Endothelial cell of umbilical vein (primary cell): ENCODE results near the gene H19. TPM values are rescaled to one million over a fixed set of nuclear protein-coding genes. Genes with fewer than 3 reads are reported as not detected.

ENCODE experiments used
- BruUV-seq: library from RNA; stranded (reverse); fragments of 400-500 nt; replicated peaks from 2 replicates; lab custom pipeline; 2021; lab: Mats Ljungman, UMichigan
- CTCF ChIA-PET: fragments of 300-600, 350-600 bp; sonication (Branson Sonifier 250); formaldehyde crosslinking; loops from one replicate; lab custom pipeline; 2021; ENCODE audit warnings: antibody characterized with exemption, inconsistent platforms; lab: Charles Lee
- POLR2A ChIA-PET: fragments of 300-600, 350-600 bp; sonication (Branson Sonifier 250); formaldehyde crosslinking; loops from one replicate; lab custom pipeline; 2021; ENCODE audit warnings: antibody characterized with exemption, inconsistent platforms; lab: Charles Lee
- DNase-seq: peaks from one replicate; pipeline ENCODE4 v3.0.0-alpha.2; 2011; ENCODE audit warnings: low read depth, low spot score
- FAIRE-seq: peaks from 2 replicates; lab custom pipeline; 2011; peaks lifted over from hg19 to GRCh38; lab: Jason Lieb, UNC
- H2AFZ ChIP-seq: 2 replicates; pipeline ENCODE4 v1.6.0; 2012; ENCODE audit warnings: low read depth, low read length, control low read depth, inconsistent platforms
- H3K27ac ChIP-seq: 2 replicates; pipeline ENCODE4 v1.5.1; 2011; ENCODE audit warnings: low read depth, mild to moderate bottlenecking, control low read depth, low read length, moderate library complexity; ENCODE audit not compliant: insufficient read depth
- H3K27me3 ChIP-seq, 2 experiments: 2 replicates each; pipeline versions ENCODE4 v1.6.0 to v1.6.1; 2011; ENCODE audit warnings: low read length in 2 of 2, mixed read lengths in 1 of 2; ENCODE audit not compliant: control insufficient read depth in 2 of 2, insufficient read depth in 2 of 2
- H3K36me3 ChIP-seq, 2 experiments: 2 replicates in 1 of 2; 3 replicates in 1 of 2; pipeline ENCODE4 v1.5.1; 2011; ENCODE audit warnings: low read length in 2 of 2, mild to moderate bottlenecking in 1 of 2, moderate library complexity in 1 of 2; ENCODE audit not compliant: control insufficient read depth in 2 of 2, insufficient read depth in 2 of 2; ENCODE audit errors: extremely low read depth in 1 of 2
- H3K4me1 ChIP-seq: 3 replicates; pipeline ENCODE4 v1.5.1; 2011; ENCODE audit warnings: mild to moderate bottlenecking, low read length; ENCODE audit not compliant: control insufficient read depth, insufficient read depth; ENCODE audit errors: extremely low read depth
- H3K4me2 ChIP-seq: 2 replicates; pipeline ENCODE4 v1.6.1; 2011; ENCODE audit warnings: low read length, control low read depth, mixed read lengths; ENCODE audit not compliant: insufficient read depth
- H3K4me3 ChIP-seq, 3 experiments: fragments of 200-600 bp in 1 of 3; sonication (generic), shearing (Covaris generic) in 1 of 3; replicated peaks in 1 of 3; 2 replicates each; pipeline ENCODE4 v1.5.1; 2011 to 2016; ENCODE audit warnings: control low read depth in 3 of 3, low read length in 3 of 3, mild to moderate bottlenecking in 2 of 3, inconsistent platforms in 1 of 3, low read depth in 1 of 3, moderate library complexity in 1 of 3; ENCODE audit not compliant: insufficient read depth in 1 of 3
- H3K79me2 ChIP-seq: 2 replicates; pipeline ENCODE4 v1.6.0; 2012; ENCODE audit warnings: low read length, inconsistent platforms; ENCODE audit not compliant: control insufficient read depth, insufficient read depth
- H3K9ac ChIP-seq: replicated peaks from 2 replicates; pipeline ENCODE3; 2011; ENCODE audit warnings: low read length, control low read depth; ENCODE audit not compliant: insufficient read depth; ENCODE audit errors: extremely low read depth
- H3K9me1 ChIP-seq: replicated peaks from 3 replicates; pipeline ENCODE4 v1.6.0; 2011; ENCODE audit warnings: mild to moderate bottlenecking, low read length; ENCODE audit not compliant: control insufficient read depth, insufficient read depth; ENCODE audit errors: extremely low read depth
- H3K9me3 ChIP-seq: replicated peaks from 2 replicates; pipeline ENCODE4 v1.5.1; 2012; ENCODE audit warnings: low read length, inconsistent platforms; ENCODE audit not compliant: control insufficient read depth, insufficient read depth
- H4K20me1 ChIP-seq: replicated peaks from 2 replicates; pipeline ENCODE3; 2011; ENCODE audit warnings: mild to moderate bottlenecking, low read length; ENCODE audit not compliant: control insufficient read depth, insufficient read depth; ENCODE audit errors: extremely low read depth
- EZH2 ChIP-seq: IDR thresholded peaks from 2 replicates; pipeline ENCODE4 v1.6.1; 2012; ENCODE audit warnings: borderline replicate concordance, low read depth, mild to moderate bottlenecking, moderate library complexity, low read length, inconsistent platforms; ENCODE audit not compliant: severe bottlenecking
- FOS ChIP-seq: IDR thresholded peaks from 2 replicates; pipeline ENCODE4 v1.6.1; 2011; ENCODE audit warnings: mild to moderate bottlenecking, low read length, moderate library complexity, borderline replicate concordance; ENCODE audit not compliant: insufficient read depth
- GATA2 ChIP-seq: IDR thresholded peaks from 2 replicates; pipeline ENCODE4 v1.7.0; 2011; ENCODE audit warnings: low read depth, mild to moderate bottlenecking, moderate library complexity, mixed read lengths, low read length; ENCODE audit not compliant: insufficient read length, insufficient read depth
- JUN ChIP-seq: IDR thresholded peaks from 2 replicates; pipeline ENCODE4 v1.6.1; 2011; ENCODE audit warnings: borderline replicate concordance, low read depth; ENCODE audit not compliant: insufficient read length, insufficient read depth
- MYC ChIP-seq: IDR thresholded peaks from one replicate; pipeline ENCODE4 v1.6.1; 2011; ENCODE audit warnings: mild to moderate bottlenecking, low read depth, low read length
- POLR2A ChIP-seq: IDR thresholded peaks from 2 replicates; pipeline ENCODE4 v1.6.1; 2012; ENCODE audit warnings: low read depth, mild to moderate bottlenecking, control low read depth, low read length
- POLR2AphosphoS5 ChIP-seq: IDR thresholded peaks from 2 replicates; pipeline ENCODE4 v1.6.1; 2012; ENCODE audit warnings: low read depth, mild to moderate bottlenecking, control low read depth, low read length, moderate library complexity; ENCODE audit not compliant: insufficient read depth
- dilution Hi-C: fragments of 300-500 bp; cut with MboI; formaldehyde crosslinking; loops from one replicate; pipeline ENCODE4 v1.15.0; 2019; ENCODE audit warnings: low sequenced_read_pairs; ENCODE audit not compliant: extremely low pct_ligation_motif_present
- intact Hi-C: fragments of 100-400 bp; cut with micrococcal nuclease; formaldehyde crosslinking; loops from one replicate; pipeline ENCODE4 v1.10.0; 2022
- polyA plus RNA-seq, 4 experiments: library from polyadenylated mRNA; depleted of rRNA in 3 of 4; stranded (reverse) in 3 of 4; unstranded in 1 of 4; fragments of >200 nt; gene quantifications; 2 replicates each; pipeline versions ENCODE4 v1.2.1 to v1.2.3, GENCODE V29; 2011 to 2012; ENCODE audit warnings: missing spikeins in 1 of 4
- total RNA-seq: library from RNA; stranded (reverse); gene quantifications from 2 replicates; pipeline ENCODE4 v1.2.3, GENCODE V29; 2021
- TF ChIP-seq, protein P1 (sequence below), 2 donors: IDR thresholded peaks; 1 replicate in 1 of 2; 2 replicates in 1 of 2; pipeline ENCODE4 v1.5.1; 2011; ENCODE audit warnings: low read length in 2 of 2, mild to moderate bottlenecking in 2 of 2, moderate library complexity in 2 of 2, control low read depth in 1 of 2, inconsistent platforms in 1 of 2, low read depth in 1 of 2; ENCODE audit not compliant: insufficient read depth in 1 of 2; ENCODE audit errors: extremely low read depth in 1 of 2
- TF ChIP-seq, protein P2 (sequence below): IDR thresholded peaks from 2 replicates; pipeline ENCODE4 v1.6.1; 2011; ENCODE audit not compliant: insufficient read depth, insufficient read length

Gene H19
- total and polyA plus RNA-seq, 2 donors (not counting 3 experiments of a cell fraction or from before 2014, with no cell fraction given), result 0.21 to 3.2 TPM

DNA sequence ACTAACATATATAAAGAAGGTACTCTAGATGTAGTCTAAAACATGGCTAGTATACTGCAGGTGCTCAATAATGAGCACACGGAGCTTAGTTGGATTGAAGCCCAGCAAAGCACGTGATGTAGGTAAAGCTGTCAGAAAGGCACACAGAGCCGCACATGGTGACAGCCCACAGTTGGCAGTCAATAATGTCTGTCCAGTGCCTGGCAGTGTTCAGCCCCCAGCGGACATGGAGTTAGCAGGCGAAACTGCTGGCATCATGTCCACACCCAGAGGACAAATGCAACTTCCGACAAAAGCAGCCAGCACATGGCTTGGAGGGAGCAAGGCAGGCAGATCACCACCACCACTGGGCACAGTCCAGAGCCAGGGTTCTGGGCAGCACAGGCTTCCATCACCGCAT is 43.5 kb upstream of the H19 start:
- Histone ChIP-seq H2AFZ (no peak overlapping the region), H3K36me3 (no peaks in the 10 kb centered on the region), H3K9ac (no peak overlapping the region), H3K4me2 (no peak overlapping the region), H4K20me1 (no peaks in the 10 kb centered on the region), H3K9me3 (no peaks in the 10 kb centered on the region), H3K4me1 (no peaks in the 10 kb centered on the region), H3K27me3 (peaks cover 0 to 1% of the 10 kb centered on the region in 2 experiments), H3K4me3 (no peak overlapping the region), H3K9me1 (no peaks in the 10 kb centered on the region), H3K79me2 (no peaks in the 10 kb centered on the region), H3K27ac (no peak overlapping the region)
- POLR2A ChIA-PET, result no interaction called here
- intact Hi-C loops, result no loop called here
- BruUV-seq, result no TSS peak
- DNase-seq (no peak), FAIRE-seq (no peak)
- CTCF ChIA-PET, result interaction anchor here (9.3 kb wide), 1 partner anchor 111 kb away, joined by 868 read pairs; no protein-coding TSS in a partner anchor
- dilution Hi-C loops, result no loop called here
- no peak for TF ChIP-seq EZH2
- no peak for TF ChIP-seq GATA2
- no peak for TF ChIP-seq FOS
- no peak for TF ChIP-seq MYC
- no peak for TF ChIP-seq JUN
- TF ChIP-seq, protein P1, sequence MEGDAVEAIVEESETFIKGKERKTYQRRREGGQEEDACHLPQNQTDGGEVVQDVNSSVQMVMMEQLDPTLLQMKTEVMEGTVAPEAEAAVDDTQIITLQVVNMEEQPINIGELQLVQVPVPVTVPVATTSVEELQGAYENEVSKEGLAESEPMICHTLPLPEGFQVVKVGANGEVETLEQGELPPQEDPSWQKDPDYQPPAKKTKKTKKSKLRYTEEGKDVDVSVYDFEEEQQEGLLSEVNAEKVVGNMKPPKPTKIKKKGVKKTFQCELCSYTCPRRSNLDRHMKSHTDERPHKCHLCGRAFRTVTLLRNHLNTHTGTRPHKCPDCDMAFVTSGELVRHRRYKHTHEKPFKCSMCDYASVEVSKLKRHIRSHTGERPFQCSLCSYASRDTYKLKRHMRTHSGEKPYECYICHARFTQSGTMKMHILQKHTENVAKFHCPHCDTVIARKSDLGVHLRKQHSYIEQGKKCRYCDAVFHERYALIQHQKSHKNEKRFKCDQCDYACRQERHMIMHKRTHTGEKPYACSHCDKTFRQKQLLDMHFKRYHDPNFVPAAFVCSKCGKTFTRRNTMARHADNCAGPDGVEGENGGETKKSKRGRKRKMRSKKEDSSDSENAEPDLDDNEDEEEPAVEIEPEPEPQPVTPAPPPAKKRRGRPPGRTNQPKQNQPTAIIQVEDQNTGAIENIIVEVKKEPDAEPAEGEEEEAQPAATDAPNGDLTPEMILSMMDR (IDR thresholded peaks at IDR 0.05; ENCODE audit: extremely low read depth in 1 of 2, insufficient read depth in 1 of 2, low read depth in 1 of 2, low read length in 2 of 2), result no peak
- no peak for TF ChIP-seq POLR2AphosphoS5
- no peak for TF ChIP-seq POLR2A
- TF ChIP-seq, protein P2, sequence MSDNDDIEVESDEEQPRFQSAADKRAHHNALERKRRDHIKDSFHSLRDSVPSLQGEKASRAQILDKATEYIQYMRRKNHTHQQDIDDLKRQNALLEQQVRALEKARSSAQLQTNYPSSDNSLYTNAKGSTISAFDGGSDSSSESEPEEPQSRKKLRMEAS, result no peak
